ENCODE results near the gene ZNF684.

ZNF684 gene

GRCh38 chr1:40562185-40562584 lies 30.7 kb downstream of the ZNF684 start:
- TF ChIP-seq GATA2 (IDR thresholded peaks at IDR 0.05; ENCODE audit: low read depth, low read length) (no peak), GATA3 (IDR thresholded peaks at IDR 0.05; ENCODE audit: low read depth, low read length) (no peak)

- TF ChIP-seq GATA2 (IDR thresholded peaks at IDR 0.05; ENCODE audit: low read depth, low read length) (no peak), GATA3 (IDR thresholded peaks at IDR 0.05; ENCODE audit: low read depth, low read length) (no peak)
Measured at GRCh38 chr1:40563266-40563665, 31.8 kb downstream of the ZNF684 start.

GRCh38 chr1:40564506-40564905 lies 33.1 kb downstream of the ZNF684 start:
- TF ChIP-seq GATA2 (IDR thresholded peaks at IDR 0.05; ENCODE audit: low read depth, low read length) (no peak), GATA3 (IDR thresholded peaks at IDR 0.05; ENCODE audit: low read depth, low read length) (no peak)

- TF ChIP-seq GATA3 (IDR thresholded peaks at IDR 0.05; ENCODE audit: low read depth, low read length) (no peak), GATA2 (IDR thresholded peaks at IDR 0.05; ENCODE audit: low read depth, low read length) (no peak)
Measured at GRCh38 chr1:40564913-40565312, 33.5 kb downstream of the ZNF684 start.

- no peak for TF ChIP-seq GATA3 (IDR thresholded peaks at IDR 0.05; ENCODE audit: low read depth, low read length)
- no peak for TF ChIP-seq GATA2 (IDR thresholded peaks at IDR 0.05; ENCODE audit: low read depth, low read length)
Measured at GRCh38 chr1:40567825-40568224, 36.4 kb downstream of the ZNF684 start.

- TF ChIP-seq GATA2 (IDR thresholded peaks at IDR 0.05; ENCODE audit: low read depth, low read length) (no peak), GATA3 (IDR thresholded peaks at IDR 0.05; ENCODE audit: low read depth, low read length) (no peak)
Measured at GRCh38 chr1:40575336-40575735, 43.9 kb downstream of the ZNF684 start.

- TF ChIP-seq GATA3 (IDR thresholded peaks at IDR 0.05; ENCODE audit: low read depth, low read length) (no peak), GATA2 (IDR thresholded peaks at IDR 0.05; ENCODE audit: low read depth, low read length) (no peak)
Measured at GRCh38 chr1:40582116-40582515, 50.7 kb downstream of the ZNF684 start.

GRCh38 chr1:40583980-40584379 lies 52.5 kb downstream of the ZNF684 start:
- TF ChIP-seq GATA3 (IDR thresholded peaks at IDR 0.05; ENCODE audit: low read depth, low read length): no peak
- no peak for TF ChIP-seq GATA2 (IDR thresholded peaks at IDR 0.05; ENCODE audit: low read depth, low read length)

GRCh38 chr1:40588586-40588985 lies 57.1 kb downstream of the ZNF684 start:
- TF ChIP-seq GATA3 (IDR thresholded peaks at IDR 0.05; ENCODE audit: low read depth, low read length): no peak
- no peak for TF ChIP-seq GATA2 (IDR thresholded peaks at IDR 0.05; ENCODE audit: low read depth, low read length)

GRCh38 chr1:40592107-40592803 lies 60.8 kb downstream of the ZNF684 start:
- TF ChIP-seq GATA2 (IDR thresholded peaks at IDR 0.05; ENCODE audit: low read depth, low read length) (no peak), GATA3 (IDR thresholded peaks at IDR 0.05; ENCODE audit: low read depth, low read length) (no peak)

GRCh38 chr1:40593449-40594186 lies 62.2 kb downstream of the ZNF684 start:
- TF ChIP-seq GATA2 (IDR thresholded peaks at IDR 0.05; ENCODE audit: low read depth, low read length) (no peak), GATA3 (IDR thresholded peaks at IDR 0.05; ENCODE audit: low read depth, low read length) (no peak)

GRCh38 chr1:40594187-40594531 lies 62.7 kb downstream of the ZNF684 start:
- no peak for TF ChIP-seq GATA3 (IDR thresholded peaks at IDR 0.05; ENCODE audit: low read depth, low read length)
- no peak for TF ChIP-seq GATA2 (IDR thresholded peaks at IDR 0.05; ENCODE audit: low read depth, low read length)

GRCh38 chr1:40595623-40596022 lies 64.2 kb downstream of the ZNF684 start:
- TF ChIP-seq GATA3 (IDR thresholded peaks at IDR 0.05; ENCODE audit: low read depth, low read length) (no peak), GATA2 (IDR thresholded peaks at IDR 0.05; ENCODE audit: low read depth, low read length) (no peak)
